Measurements from ENCODE around the gene GNG4.
A peak's percentile ranks its signal among the peaks of the same experiment; 100 is the strongest.

The GNG4 gene

DNA sequence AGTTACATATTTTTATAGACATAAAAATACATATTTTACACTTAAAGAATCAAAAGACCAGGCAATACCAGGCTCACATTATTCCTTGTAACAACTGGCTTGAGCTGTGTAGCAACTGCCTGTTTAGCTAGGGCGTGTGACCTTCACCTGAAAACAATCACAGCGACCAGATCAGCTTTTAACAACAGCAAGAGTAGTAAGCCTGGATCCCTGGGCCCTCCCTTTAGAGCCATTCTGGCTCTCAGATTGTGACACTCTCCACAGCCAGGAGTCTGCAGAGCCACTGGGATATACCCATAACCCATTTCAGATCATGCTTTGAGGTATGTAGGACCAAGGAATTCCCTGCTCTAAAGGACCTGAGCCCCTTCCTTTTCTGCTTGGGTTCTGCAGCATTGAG, 29.4 kb upstream of the GNG4 start:
- no peaks in the 10 kb centered on the region for H3K9me2 ChIP-seq (replicated peaks; ENCODE audit: low read depth, low read length)
- no peaks in the 10 kb centered on the region for H3K36me3 ChIP-seq (ENCODE audit: insufficient read depth, low read length)
- no peak overlapping the region for H2AFZ ChIP-seq (ENCODE audit: low read length)
- no peaks in the 10 kb centered on the region for H4K20me1 ChIP-seq (ENCODE audit: insufficient read depth, low read length, poor library complexity, severe bottlenecking)
- TF ChIP-seq EZH2phosphoT487 (IDR thresholded peaks at IDR 0.05; ENCODE audit: borderline replicate concordance) = no peak
- TF ChIP-seq, protein P1, sequence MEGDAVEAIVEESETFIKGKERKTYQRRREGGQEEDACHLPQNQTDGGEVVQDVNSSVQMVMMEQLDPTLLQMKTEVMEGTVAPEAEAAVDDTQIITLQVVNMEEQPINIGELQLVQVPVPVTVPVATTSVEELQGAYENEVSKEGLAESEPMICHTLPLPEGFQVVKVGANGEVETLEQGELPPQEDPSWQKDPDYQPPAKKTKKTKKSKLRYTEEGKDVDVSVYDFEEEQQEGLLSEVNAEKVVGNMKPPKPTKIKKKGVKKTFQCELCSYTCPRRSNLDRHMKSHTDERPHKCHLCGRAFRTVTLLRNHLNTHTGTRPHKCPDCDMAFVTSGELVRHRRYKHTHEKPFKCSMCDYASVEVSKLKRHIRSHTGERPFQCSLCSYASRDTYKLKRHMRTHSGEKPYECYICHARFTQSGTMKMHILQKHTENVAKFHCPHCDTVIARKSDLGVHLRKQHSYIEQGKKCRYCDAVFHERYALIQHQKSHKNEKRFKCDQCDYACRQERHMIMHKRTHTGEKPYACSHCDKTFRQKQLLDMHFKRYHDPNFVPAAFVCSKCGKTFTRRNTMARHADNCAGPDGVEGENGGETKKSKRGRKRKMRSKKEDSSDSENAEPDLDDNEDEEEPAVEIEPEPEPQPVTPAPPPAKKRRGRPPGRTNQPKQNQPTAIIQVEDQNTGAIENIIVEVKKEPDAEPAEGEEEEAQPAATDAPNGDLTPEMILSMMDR (conservative IDR thresholded peaks at IDR 0.05; ENCODE audit: low read length) = no peak
- no peaks in the 10 kb centered on the region; the same call in 1 of the 2 replicates for H3K9me3 ChIP-seq (ENCODE audit: insufficient read depth, low read depth, low read length)
- H3K9ac ChIP-seq (ENCODE audit: low read depth, low read length, poor library complexity, severe bottlenecking) = no peak overlapping the region
- no peaks in the 10 kb centered on the region for H3K27me3 ChIP-seq (ENCODE audit: insufficient read depth, low read length, poor library complexity, severe bottlenecking)
- 0 out of 2 replicates have a peak, but pooled peaks cover 8% of the 10 kb centered on the region for H3K79me2 ChIP-seq (ENCODE audit: insufficient read depth, low read length)
- no peak overlapping the region for H3K4me3 ChIP-seq (ENCODE audit: low read length, poor library complexity, severe bottlenecking)
- H3F3A ChIP-seq (ENCODE audit: low read depth) = no peaks in the 10 kb centered on the region
- H3K4me1 ChIP-seq (ENCODE audit: insufficient read depth, low read length, poor library complexity, severe bottlenecking) = no peaks in the 10 kb centered on the region
- H3K4me2 ChIP-seq (ENCODE audit: low read depth, low read length, poor library complexity, severe bottlenecking) = no peak overlapping the region

DNA sequence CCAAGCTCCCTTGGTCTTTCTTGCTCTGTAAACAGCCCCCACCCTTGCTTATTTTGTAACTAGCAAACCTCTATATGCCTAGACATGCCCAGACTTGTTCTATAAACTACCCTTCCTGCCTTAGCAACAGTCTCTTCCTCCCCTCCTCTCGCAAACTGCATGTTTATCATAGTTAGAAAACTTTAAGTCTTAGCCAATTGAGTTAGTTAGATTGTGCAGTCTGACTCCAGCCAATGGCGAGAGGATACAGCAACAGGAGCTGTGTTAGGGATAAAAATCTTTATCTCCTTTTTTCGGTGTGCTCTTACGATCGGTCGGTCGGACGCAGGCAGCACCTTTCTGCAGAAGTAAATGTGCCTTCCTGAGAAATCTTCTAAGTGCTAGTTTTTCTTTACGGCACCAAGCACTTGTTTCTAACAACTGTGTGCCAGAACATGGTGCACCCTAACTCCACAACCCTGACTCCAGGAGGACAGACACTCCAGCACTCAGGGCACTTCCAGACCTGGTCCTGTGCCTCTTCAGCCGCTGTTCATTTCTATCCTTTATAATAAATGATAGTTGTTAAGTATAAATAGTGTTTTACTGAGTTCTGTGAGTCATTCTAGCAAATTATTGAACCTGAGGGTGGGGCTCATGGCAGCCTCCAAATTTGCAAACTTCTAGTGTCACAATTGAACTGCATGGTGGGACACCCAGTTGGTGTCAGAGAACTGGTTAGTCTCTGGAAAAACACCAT, 25.7 kb upstream of the GNG4 start:
- no peaks in the 10 kb centered on the region for H3F3A ChIP-seq (ENCODE audit: low read depth)
- no peak overlapping the region for H3K4me2 ChIP-seq (ENCODE audit: low read depth, low read length, poor library complexity, severe bottlenecking)
- H3K79me2 ChIP-seq (ENCODE audit: insufficient read depth, low read length) = peaks cover 19% of the 10 kb centered on the region; the same call in 1 of the 2 replicates
- peaks cover 4% of the 10 kb centered on the region; the same call in 1 of the 2 replicates for H3K9me3 ChIP-seq (ENCODE audit: insufficient read depth, low read depth, low read length)
- no peaks in the 10 kb centered on the region for H3K36me3 ChIP-seq (ENCODE audit: insufficient read depth, low read length)
- H3K4me1 ChIP-seq (ENCODE audit: insufficient read depth, low read length, poor library complexity, severe bottlenecking) = no peaks in the 10 kb centered on the region
- no peaks in the 10 kb centered on the region for H4K20me1 ChIP-seq (ENCODE audit: insufficient read depth, low read length, poor library complexity, severe bottlenecking)
- TF ChIP-seq EZH2phosphoT487 (IDR thresholded peaks at IDR 0.05; ENCODE audit: borderline replicate concordance) = no peak
- TF ChIP-seq, protein P1 (conservative IDR thresholded peaks at IDR 0.05; ENCODE audit: low read length) = no peak
- H3K9me2 ChIP-seq (replicated peaks; ENCODE audit: low read depth, low read length) = no peaks in the 10 kb centered on the region
- no peaks in the 10 kb centered on the region for H3K27me3 ChIP-seq (ENCODE audit: insufficient read depth, low read length, poor library complexity, severe bottlenecking)
- H2AFZ ChIP-seq (ENCODE audit: low read length) = no peak overlapping the region
- H3K4me3 ChIP-seq (ENCODE audit: low read length, poor library complexity, severe bottlenecking) = no peak overlapping the region
- H3K9ac ChIP-seq (ENCODE audit: low read depth, low read length, poor library complexity, severe bottlenecking) = peak overlapping the region; percentile 47

DNA sequence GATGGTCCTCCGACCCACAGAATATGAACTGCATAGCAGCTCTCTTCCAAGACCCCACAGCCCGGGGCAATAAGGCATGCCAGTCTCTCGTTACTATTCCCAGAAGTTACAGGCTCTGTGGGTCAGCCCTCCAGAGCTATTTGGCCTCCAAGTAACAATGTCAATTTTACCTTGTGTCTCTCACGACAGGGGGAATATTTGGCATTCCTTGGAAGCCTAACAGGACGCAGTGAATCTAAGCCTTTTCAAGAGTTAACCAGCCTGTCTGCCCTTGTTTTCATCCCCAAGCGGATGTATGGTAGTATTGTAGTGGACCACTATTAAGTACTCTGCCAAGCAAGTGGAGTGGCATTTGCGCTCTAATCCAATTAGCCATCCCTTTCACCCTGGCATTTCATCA, 24.4 kb upstream of the GNG4 start:
- peaks cover 19% of the 10 kb centered on the region; the same call in 1 of the 2 replicates for H3K79me2 ChIP-seq (ENCODE audit: insufficient read depth, low read length)
- TF ChIP-seq, protein P1 (conservative IDR thresholded peaks at IDR 0.05; ENCODE audit: low read length) = no peak
- no peak for TF ChIP-seq EZH2phosphoT487 (IDR thresholded peaks at IDR 0.05; ENCODE audit: borderline replicate concordance)

More for the DNA sequence above, 24.4 kb upstream of the GNG4 start:
- Histone ChIP-seq H3K27me3 (ENCODE audit: insufficient read depth, low read length, poor library complexity, severe bottlenecking) (no peaks in the 10 kb centered on the region), H3K9ac (ENCODE audit: low read depth, low read length, poor library complexity, severe bottlenecking) (peak overlapping the region; percentile 47), H3K9me3 (ENCODE audit: insufficient read depth, low read depth, low read length) (peaks cover 12% of the 10 kb centered on the region; the same call in 1 of the 2 replicates), H3K4me3 (ENCODE audit: low read length, poor library complexity, severe bottlenecking) (no peak overlapping the region), H3K4me1 (ENCODE audit: insufficient read depth, low read length, poor library complexity, severe bottlenecking) (no peaks in the 10 kb centered on the region), H3K4me2 (ENCODE audit: low read depth, low read length, poor library complexity, severe bottlenecking) (no peak overlapping the region), H3F3A (ENCODE audit: low read depth) (no peaks in the 10 kb centered on the region), H3K9me2 (replicated peaks; ENCODE audit: low read depth, low read length) (no peaks in the 10 kb centered on the region), H2AFZ (ENCODE audit: low read length) (no peak overlapping the region), H4K20me1 (ENCODE audit: insufficient read depth, low read length, poor library complexity, severe bottlenecking) (no peaks in the 10 kb centered on the region), H3K36me3 (ENCODE audit: insufficient read depth, low read length) (no peaks in the 10 kb centered on the region)

All from Loucy (cell line).